Fibroblast of villous mesenchyme (primary cell): ENCODE measurements around the gene AKAP6. TPM values are rescaled to one million over a fixed set of nuclear protein-coding genes. Genes with fewer than 3 reads are reported as not detected.
A peak's percentile ranks its signal among the peaks of the same experiment; 100 is the strongest.
"Not testable (repeated sequence)": the region's sequence is repeated elsewhere in the genome, so short reads cannot be mapped to it uniquely, and the experiment has no call there.

Experiments used
- DNase-seq: peaks from one replicate; pipeline ENCODE4 v3.0.0-alpha.2; 2010; ENCODE audit warnings: low read depth
- H3K4me3 ChIP-seq: 2 replicates; pipeline ENCODE4 v1.5.1; 2011; ENCODE audit warnings: low read depth, mild to moderate bottlenecking, low read length
- total RNA-seq: library from RNA; depleted of rRNA; stranded (reverse); fragments of >200 nt; gene quantifications from 2 replicates; pipeline ENCODE4 v1.2.3, GENCODE V29; 2012
- TF ChIP-seq, protein P1 (sequence below): IDR thresholded peaks from 2 replicates; pipeline ENCODE4 v1.5.1; 2012; ENCODE audit warnings: low read depth, mild to moderate bottlenecking, low read length; ENCODE audit not compliant: insufficient read depth

Gene AKAP6
- total RNA-seq, 1 donor = 3.9 TPM

DNA sequence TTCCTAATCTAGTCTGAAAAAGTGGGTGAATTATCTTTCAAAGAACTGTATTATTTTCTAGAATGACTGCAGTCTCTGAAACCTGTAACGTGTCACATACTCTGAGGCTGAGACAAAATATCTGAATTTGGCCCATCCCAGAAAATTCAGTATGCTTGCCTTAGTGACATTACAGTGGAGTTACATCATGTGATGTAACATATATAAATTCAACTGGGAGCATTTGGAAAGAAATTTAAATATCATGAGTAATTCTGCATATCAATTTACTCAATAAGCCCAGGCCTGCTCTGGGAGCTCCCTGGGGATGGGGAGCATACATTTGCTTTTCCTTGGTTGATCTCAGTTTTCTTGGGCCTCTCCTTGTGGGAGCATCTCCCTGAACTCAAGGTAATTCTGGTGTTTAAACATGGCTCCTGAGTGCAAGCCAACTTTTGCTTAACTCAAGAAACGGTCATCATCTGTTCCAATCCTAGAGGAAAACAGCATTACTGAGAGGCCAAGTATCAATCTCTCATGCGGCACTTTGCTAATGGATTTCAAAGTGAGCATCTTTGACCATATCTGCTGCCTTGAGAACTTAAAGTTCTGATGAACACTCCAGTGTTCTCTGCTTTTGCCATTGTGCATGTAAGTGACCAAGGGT, 54.4 kb downstream of the AKAP6 start:
- no peak overlapping the region for H3K4me3 ChIP-seq
- DNase-seq = no peak
- TF ChIP-seq, protein P1, sequence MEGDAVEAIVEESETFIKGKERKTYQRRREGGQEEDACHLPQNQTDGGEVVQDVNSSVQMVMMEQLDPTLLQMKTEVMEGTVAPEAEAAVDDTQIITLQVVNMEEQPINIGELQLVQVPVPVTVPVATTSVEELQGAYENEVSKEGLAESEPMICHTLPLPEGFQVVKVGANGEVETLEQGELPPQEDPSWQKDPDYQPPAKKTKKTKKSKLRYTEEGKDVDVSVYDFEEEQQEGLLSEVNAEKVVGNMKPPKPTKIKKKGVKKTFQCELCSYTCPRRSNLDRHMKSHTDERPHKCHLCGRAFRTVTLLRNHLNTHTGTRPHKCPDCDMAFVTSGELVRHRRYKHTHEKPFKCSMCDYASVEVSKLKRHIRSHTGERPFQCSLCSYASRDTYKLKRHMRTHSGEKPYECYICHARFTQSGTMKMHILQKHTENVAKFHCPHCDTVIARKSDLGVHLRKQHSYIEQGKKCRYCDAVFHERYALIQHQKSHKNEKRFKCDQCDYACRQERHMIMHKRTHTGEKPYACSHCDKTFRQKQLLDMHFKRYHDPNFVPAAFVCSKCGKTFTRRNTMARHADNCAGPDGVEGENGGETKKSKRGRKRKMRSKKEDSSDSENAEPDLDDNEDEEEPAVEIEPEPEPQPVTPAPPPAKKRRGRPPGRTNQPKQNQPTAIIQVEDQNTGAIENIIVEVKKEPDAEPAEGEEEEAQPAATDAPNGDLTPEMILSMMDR = no peak

DNA sequence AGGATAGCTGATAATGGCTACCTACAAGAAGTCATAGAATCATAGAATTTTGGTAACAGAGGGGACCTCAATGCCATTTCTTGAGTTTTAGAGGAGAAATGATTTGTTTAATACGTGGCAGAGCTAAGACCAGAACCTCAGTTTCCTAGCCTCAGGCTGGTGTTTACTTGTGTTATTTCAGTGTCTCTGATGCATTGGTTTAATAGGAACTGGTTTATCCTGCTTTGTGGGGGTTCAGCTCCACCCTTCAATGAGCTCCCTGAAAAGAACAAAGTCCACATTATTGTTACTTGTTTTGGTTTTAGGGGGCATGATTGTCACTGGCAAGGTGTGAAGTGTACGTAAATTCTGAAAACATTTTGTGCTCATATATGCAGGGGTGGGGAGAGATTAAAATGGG, 55.4 kb downstream of the AKAP6 start:
- H3K4me3 ChIP-seq = no peak overlapping the region
- TF ChIP-seq, protein P1 = no peak
- DNase-seq = no peak

DNA sequence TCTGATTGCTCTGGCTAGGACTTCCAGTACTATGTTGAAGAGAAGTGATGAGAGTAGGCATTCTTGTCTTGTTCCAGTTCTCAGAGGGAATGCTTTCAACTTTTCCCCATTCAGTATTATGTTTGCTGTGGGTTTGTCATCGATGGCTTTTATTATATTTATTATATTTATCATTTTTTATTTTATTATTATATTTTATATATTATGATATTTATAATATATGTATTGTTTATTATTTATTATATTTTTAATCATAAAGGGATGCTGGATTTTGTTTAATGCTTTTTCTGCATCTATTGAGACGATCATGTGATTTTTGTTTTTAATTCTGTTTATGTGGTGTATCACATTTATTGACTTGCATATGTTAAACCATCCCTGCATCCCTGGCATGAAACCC, 58.2 kb downstream of the AKAP6 start:
- DNase-seq, H3K4me3 ChIP-seq: not testable (repeated sequence)

DNA sequence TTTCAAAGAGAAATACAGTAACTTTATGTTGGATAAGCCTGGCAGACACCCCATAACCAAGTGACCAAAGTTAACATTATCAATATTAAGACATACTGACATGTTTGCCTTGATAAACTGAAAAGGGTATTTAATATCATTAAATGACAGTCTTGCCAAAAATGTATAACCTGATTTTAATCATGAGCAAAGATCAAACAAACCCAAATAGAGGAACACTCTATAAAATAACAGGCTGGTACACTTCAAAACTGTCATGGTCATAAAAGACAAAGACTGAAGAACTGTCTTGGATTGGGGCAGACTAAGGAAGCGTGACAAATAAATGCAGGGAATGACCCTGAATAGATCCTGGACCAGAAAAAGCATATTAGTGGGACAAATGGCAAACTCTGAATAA, 64.0 kb downstream of the AKAP6 start:
- TF ChIP-seq, protein P1 = no peak
- DNase-seq = no peak
- H3K4me3 ChIP-seq = no peak overlapping the region

DNA sequence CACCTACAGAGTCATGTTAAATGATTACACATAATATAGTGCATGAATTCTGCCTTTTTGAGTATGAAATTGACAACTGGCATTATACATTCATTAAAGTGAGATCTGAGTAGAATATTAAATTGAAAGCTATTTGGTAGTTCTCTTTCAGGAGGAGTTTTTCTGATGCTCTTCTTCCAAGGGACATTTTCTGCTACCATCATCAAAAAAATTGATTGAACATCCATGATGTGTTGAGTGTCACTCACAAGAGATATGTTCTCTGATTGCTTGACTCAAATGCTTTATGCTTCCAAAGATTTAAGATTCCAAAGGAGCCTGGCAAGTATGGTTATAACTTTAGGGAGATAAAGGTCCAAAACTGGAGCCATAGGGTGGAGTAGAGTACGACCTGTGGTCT, 64.9 kb downstream of the AKAP6 start:
- H3K4me3 ChIP-seq = no peak overlapping the region
- no peak for DNase-seq
- TF ChIP-seq, protein P1 = no peak

DNA sequence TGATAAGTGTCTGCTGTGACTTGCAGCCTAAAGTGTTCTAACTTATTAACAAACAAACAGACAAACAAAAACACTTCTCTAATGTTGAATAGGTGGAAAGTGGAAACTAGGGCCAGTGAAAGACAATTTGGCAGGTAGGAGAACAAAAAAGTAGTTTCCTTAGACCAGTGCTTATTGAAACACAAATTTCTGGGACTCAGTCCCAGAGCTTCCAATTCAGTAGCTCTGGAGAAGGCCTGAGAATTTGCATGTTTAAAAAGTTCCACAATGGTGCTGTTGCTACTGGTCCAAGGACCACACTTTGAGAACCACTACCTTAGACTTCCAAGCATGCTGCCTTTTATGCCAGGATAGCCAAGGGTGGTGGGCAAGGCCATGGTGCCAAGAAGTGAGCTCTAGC, 67.8 kb downstream of the AKAP6 start:
- TF ChIP-seq, protein P1 = no peak
- no peak overlapping the region for H3K4me3 ChIP-seq
- DNase-seq = no peak

DNA sequence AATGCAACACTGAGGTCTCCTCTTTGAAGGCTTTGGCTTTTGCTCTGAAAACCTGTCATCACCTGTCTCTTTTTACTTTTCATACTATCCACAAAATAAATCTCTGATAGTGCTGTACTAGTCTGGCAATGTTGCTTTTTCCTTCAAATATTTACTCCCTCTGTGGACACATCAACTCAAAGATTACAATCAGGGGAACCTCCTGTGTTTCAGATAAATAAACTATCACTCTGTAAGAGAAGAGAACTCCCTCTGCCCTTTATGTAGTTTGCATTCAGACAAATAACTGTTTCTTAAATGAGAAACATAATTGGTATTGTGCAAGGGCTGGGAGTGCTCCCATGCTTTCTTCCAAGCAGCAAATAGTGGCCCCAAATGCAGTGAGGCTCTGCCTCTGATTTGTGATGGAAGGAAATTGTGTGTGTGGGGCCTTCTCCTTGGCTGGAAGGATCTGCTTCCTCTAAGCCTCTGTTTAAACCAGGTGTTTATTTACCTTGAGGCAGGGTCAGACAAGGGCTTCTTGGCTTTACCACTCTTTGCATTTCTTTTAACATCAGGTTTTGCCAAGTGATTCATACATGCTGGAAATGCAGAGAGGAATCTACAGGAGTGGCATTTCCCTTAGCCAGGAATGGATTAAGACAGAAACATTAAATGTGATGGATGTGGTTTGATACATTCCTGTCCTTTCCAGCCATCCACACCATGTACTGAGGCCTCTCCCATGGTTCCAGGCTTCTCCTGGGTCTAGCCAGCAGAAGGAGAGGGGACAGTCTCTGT, 69.0 kb downstream of the AKAP6 start:
- no peak overlapping the region for H3K4me3 ChIP-seq

More for the DNA sequence above, 69.0 kb downstream of the AKAP6 start:
- TF ChIP-seq, protein P1 = no peak
- peak; percentile 73 for DNase-seq
